ENCODE measurements around the gene PRKX.
"Not testable (repeated sequence)": the region's sequence is repeated elsewhere in the genome, so short reads cannot be mapped to it uniquely, and the experiment has no call there.

PRKX gene

GRCh38 chrX:3712870-3713224 lies 602 bp downstream of the PRKX start:
- DNase-seq (ENCODE audit: low spot score), result no peak
- Histone ChIP-seq H3K4me3 (peak overlapping the region; percentile 90), H3K27ac (peak overlapping the region; percentile 28 to 81)
- no peak for TF ChIP-seq CTCF (IDR thresholded peaks at IDR 0.05)

- Histone ChIP-seq H3K27ac (peak overlapping the region; percentile 28 to 81), H3K4me3 (peak overlapping the region; percentile 90)
- DNase-seq (ENCODE audit: low spot score), result no peak
- no peak for TF ChIP-seq CTCF (IDR thresholded peaks at IDR 0.05)
These were observed 1.2 kb downstream of the PRKX start for GRCh38 chrX:3712051-3712869.

GRCh38 chrX:3711331-3711917 lies 2.0 kb downstream of the PRKX start:
- Histone ChIP-seq H3K4me3 (peak overlapping the region; percentile 90), H3K27ac (peak overlapping the region; percentile 28 to 81)
- no peak for DNase-seq (ENCODE audit: low spot score)

GRCh38 chrX:3707673-3708274 lies 5.7 kb downstream of the PRKX start:
- H3K4me3 ChIP-seq; DNase-seq (ENCODE audit: low spot score); H3K27ac ChIP-seq: not testable (repeated sequence)

More at GRCh38 chrX:3711331-3711917, 2.0 kb downstream of the PRKX start:
- no peak for TF ChIP-seq CTCF (IDR thresholded peaks at IDR 0.05)

GRCh38 chrX:3706481-3706880 lies 7.0 kb downstream of the PRKX start:
- no peak for DNase-seq (ENCODE audit: low spot score)
- TF ChIP-seq CTCF (IDR thresholded peaks at IDR 0.05), result no peak
- no peak overlapping the region for H3K4me3 ChIP-seq
- no peak overlapping the region for H3K27ac ChIP-seq

GRCh38 chrX:3703251-3703650 lies 10.2 kb downstream of the PRKX start:
- DNase-seq (ENCODE audit: low spot score), result not testable (repeated sequence)

GRCh38 chrX:3702095-3702494 lies 11.4 kb downstream of the PRKX start:
- H3K4me3 ChIP-seq; DNase-seq (ENCODE audit: low spot score); H3K27ac ChIP-seq: not testable (repeated sequence)

More at GRCh38 chrX:3703251-3703650, 10.2 kb downstream of the PRKX start:
- not testable (repeated sequence) for H3K4me3 ChIP-seq, H3K27ac ChIP-seq

- H3K27ac ChIP-seq; H3K4me3 ChIP-seq; DNase-seq (ENCODE audit: low spot score): not testable (repeated sequence)
These were observed 12.0 kb downstream of the PRKX start for GRCh38 chrX:3701445-3701928.

GRCh38 chrX:3699821-3700381 lies 13.5 kb downstream of the PRKX start:
- TF ChIP-seq CTCF (IDR thresholded peaks at IDR 0.05), result no peak
- no peak for DNase-seq (ENCODE audit: low spot score)
- Histone ChIP-seq H3K4me3 (peak overlapping the region; percentile 60), H3K27ac (peak overlapping the region; percentile 25 to 54)

Measured in coronary artery (tissue), 2 donors.